Measurements from ENCODE around the gene BCAR3. TPM values are rescaled to one million over a fixed set of nuclear protein-coding genes. Genes with fewer than 3 reads are reported as not detected.

The BCAR3 gene
- total RNA-seq, 2 experiments from 2014 or later = 0.74 to 0.82 TPM

DNA sequence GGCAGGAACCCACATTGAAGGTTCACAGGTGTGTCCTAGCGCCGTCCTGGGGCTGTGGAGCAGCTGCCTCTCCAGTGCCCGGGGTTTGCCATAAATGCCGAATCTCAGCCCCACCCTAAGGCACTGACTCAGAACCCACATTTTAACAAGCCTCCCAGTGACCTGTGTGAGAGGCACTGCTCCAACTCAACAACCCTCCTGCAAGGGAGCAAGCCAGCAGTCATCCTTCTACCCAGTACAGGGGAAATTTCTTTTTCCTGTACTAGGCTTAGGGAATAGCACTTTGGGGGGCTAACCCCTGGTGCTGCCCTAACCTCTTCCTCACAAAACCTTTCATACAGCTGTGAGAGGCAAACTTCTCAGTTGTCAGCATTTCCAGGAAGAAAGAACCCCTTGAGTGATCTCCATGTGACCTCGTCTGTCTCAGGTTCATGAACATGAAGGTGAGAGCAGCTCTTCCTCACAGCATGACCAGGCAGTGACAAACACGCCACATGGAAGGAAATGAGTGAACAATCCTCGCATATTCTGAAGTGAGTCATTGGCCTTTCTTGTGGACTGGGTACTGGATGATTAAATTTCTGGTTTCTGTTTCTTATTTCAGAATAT lies 11.4 kb upstream of the BCAR3 start:
- H3K4me1 Mint-ChIP-seq (ENCODE audit: low read depth) = peaks cover 14% of the 10 kb centered on the region
- ChIA-PET CTCF (interaction anchor here (0.7 to 1.9 kb wide), 8 partner anchors 11 to 121 kb away, joined by 3 to 12 read pairs (median 4); partner anchors contain the start of gene BCAR3), POLR2A (interaction anchor here (1.0 to 2.2 kb wide), 5 partner anchors 11 to 186 kb away, joined by 3 to 12 read pairs (median 5); partner anchors contain the start of gene BCAR3)
- DNase-seq = peak; percentile 78
- no peaks in the 10 kb centered on the region for H3K36me3 Mint-ChIP-seq
- peaks cover 4% of the 10 kb centered on the region for H3K27me3 Mint-ChIP-seq
- H3K27ac Mint-ChIP-seq = peak overlapping the region; percentile 70
- no peaks in the 10 kb centered on the region for H3K9me3 Mint-ChIP-seq
- intact Hi-C loops (cut with micrococcal nuclease) = loop anchor here (1.0 to 5.0 kb wide), 11 partner anchors 11 to 651 kb away; no protein-coding TSS in a partner anchor
- peak overlapping the region; percentile 1 for H3K4me3 Mint-ChIP-seq

GRCh38 chr1:93692451-93692861 lies 10.8 kb upstream of the BCAR3 start:
- no peaks in the 10 kb centered on the region for H3K36me3 Mint-ChIP-seq
- H3K4me1 Mint-ChIP-seq (ENCODE audit: low read depth) = peaks cover 14% of the 10 kb centered on the region
- CTCF ChIA-PET = interaction anchor here (0.9 to 1.9 kb wide), 7 partner anchors 11 to 152 kb away, joined by 3 to 12 read pairs (median 5); partner anchors contain the start of gene BCAR3
- no peak for DNase-seq
- intact Hi-C loops (cut with micrococcal nuclease) = loop anchor here (2.0 to 5.0 kb wide), 3 partner anchors 52 to 125 kb away; no protein-coding TSS in a partner anchor
- H3K27me3 Mint-ChIP-seq = peaks cover 4% of the 10 kb centered on the region
- H3K27ac Mint-ChIP-seq = peak overlapping the region; percentile 70
- H3K9me3 Mint-ChIP-seq = no peaks in the 10 kb centered on the region
- H3K4me3 Mint-ChIP-seq = no peak overlapping the region
- POLR2A ChIA-PET = interaction anchor here (1.5 to 2.2 kb wide), 4 partner anchors 11 to 186 kb away, joined by 3 to 12 read pairs (median 5); partner anchors contain the start of gene BCAR3

GRCh38 chr1:93692026-93692425 lies 10.4 kb upstream of the BCAR3 start:
- Mint-ChIP-seq H3K4me1 (ENCODE audit: low read depth) (peaks cover 14% of the 10 kb centered on the region), H3K9me3 (no peaks in the 10 kb centered on the region), H3K27ac (no peak overlapping the region), H3K4me3 (no peak overlapping the region), H3K36me3 (no peaks in the 10 kb centered on the region), H3K27me3 (peaks cover 4% of the 10 kb centered on the region)
- intact Hi-C loops (cut with micrococcal nuclease) = loop anchor here (2.0 to 5.0 kb wide), 3 partner anchors 53 to 125 kb away; no protein-coding TSS in a partner anchor
- POLR2A ChIA-PET = interaction anchor here (1.5 to 2.2 kb wide), 2 partner anchors 10 to 24 kb away, joined by 5 to 12 read pairs; partner anchors contain the start of gene BCAR3
- CTCF ChIA-PET = interaction anchor here (0.9 to 1.8 kb wide), 4 partner anchors 10 to 152 kb away, joined by 3 to 7 read pairs (median 4); partner anchors contain the start of gene BCAR3
- no peak for DNase-seq

GRCh38 chr1:93690921-93691789 lies 9.5 kb upstream of the BCAR3 start:
- Mint-ChIP-seq H3K4me3 (no peak overlapping the region), H3K9me3 (no peaks in the 10 kb centered on the region), H3K27me3 (peaks cover 6% of the 10 kb centered on the region), H3K36me3 (no peaks in the 10 kb centered on the region), H3K4me1 (ENCODE audit: low read depth) (peaks cover 17% of the 10 kb centered on the region), H3K27ac (no peak overlapping the region)
- ChIA-PET CTCF (no interaction called here), POLR2A (no interaction called here)
- DNase-seq = no peak
- intact Hi-C loops (cut with micrococcal nuclease) = loop anchor here (5.0 kb wide), 2 partner anchors 66 to 126 kb away; no protein-coding TSS in a partner anchor

DNA sequence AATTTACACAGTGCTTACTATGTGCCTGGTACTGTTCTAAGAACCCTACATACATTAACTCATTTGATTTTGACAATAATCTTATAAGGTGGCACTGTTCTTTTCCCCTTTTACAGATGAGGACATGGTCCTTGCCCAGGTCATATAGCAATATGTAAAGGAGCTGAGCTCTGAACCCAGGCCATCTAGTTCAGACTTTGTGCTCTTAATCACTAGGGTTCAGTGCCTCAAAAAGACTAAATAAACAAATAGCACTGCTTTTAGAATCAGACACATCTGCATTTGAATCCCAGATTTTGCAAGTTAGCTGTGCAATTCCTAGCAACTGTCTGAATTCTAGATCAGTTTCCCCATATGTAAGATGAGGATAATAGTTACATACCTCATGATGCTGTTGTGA lies 8.7 kb upstream of the BCAR3 start:
- Mint-ChIP-seq H3K36me3 (no peaks in the 10 kb centered on the region), H3K27me3 (peaks cover 10% of the 10 kb centered on the region), H3K9me3 (no peaks in the 10 kb centered on the region), H3K27ac (no peak overlapping the region), H3K4me3 (no peak overlapping the region), H3K4me1 (ENCODE audit: low read depth) (peaks cover 17% of the 10 kb centered on the region)
- CTCF ChIA-PET = no interaction called here
- intact Hi-C loops (cut with micrococcal nuclease) = loop anchor here (5.0 kb wide), 2 partner anchors 67 to 127 kb away; no protein-coding TSS in a partner anchor
- DNase-seq = no peak
- POLR2A ChIA-PET = no interaction called here

DNA sequence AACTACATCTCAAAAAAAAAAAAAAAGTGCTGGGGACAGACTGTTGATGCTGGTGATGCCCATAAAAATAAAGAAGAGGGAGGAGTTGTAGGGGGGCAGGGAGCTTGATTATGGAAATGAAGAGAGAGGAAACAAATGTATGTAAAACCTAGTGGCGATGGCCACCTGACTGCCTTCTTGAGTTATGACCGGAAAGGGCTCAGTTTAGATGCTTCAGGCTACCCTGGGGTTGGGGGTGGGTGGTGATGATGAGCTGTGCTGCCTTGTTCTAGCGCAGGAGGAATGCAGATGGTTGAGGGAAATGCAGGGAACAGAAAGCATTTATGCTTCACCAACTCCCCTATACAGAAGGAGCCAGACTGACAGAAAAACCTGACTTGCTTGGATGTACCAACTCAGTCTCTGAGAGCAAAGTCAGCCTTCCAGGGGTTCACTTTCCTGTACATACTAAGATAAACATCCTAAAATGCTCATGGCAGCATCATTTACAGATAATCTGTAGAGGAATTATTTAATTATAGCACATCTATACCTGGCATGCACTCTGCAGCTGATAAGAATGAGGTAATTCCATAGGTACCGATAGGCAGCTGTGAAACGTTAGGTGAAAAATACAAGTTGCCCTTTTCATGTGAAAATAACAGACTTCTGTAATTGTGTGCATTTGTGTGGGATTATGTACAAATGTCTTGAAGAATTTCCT lies 8.0 kb upstream of the BCAR3 start:
- DNase-seq = no peak
- Mint-ChIP-seq H3K27me3 (peaks cover 13% of the 10 kb centered on the region), H3K27ac (no peak overlapping the region), H3K9me3 (no peaks in the 10 kb centered on the region), H3K36me3 (no peaks in the 10 kb centered on the region), H3K4me1 (ENCODE audit: low read depth) (peaks cover 17% of the 10 kb centered on the region), H3K4me3 (no peak overlapping the region)
- intact Hi-C loops (cut with micrococcal nuclease) = loop anchor here (5.0 kb wide), 2 partner anchors 68 to 128 kb away; no protein-coding TSS in a partner anchor
- CTCF ChIA-PET = interaction anchor here (0.6 to 0.9 kb wide), 4 partner anchors 60 to 465 kb away, joined by 3 to 5 read pairs (median 3); no protein-coding TSS in a partner anchor
- POLR2A ChIA-PET = no interaction called here

DNA sequence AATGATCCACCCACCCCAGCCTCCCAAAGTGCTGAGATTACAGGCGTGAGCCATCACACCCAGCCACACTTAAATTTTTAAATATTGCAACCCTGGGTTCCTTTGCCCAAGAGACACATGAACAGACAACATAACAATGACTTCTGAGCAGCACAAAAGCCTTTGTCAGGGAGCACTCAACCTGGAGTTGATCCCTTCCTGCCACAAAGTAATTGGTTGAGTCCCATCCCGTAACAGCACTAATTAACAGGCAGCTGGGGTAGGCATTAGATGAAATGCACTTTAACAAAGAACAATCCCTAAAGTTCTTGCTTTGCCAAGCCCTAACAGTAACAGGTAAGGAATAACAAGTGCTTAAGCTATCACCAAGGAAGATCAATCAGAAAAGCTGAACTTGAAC lies 5.9 kb upstream of the BCAR3 start:
- intact Hi-C loops (cut with micrococcal nuclease) = no loop called here
- no peaks in the 10 kb centered on the region for H3K9me3 Mint-ChIP-seq
- H3K36me3 Mint-ChIP-seq = no peaks in the 10 kb centered on the region
- POLR2A ChIA-PET = interaction anchor here (1.2 kb wide), 1 partner anchor 80 kb away, joined by 3 read pairs; no protein-coding TSS in a partner anchor
- peaks cover 30% of the 10 kb centered on the region for H3K27me3 Mint-ChIP-seq
- H3K4me3 Mint-ChIP-seq = no peak overlapping the region
- H3K27ac Mint-ChIP-seq = no peak overlapping the region
- DNase-seq = no peak
- peaks cover 8% of the 10 kb centered on the region for H3K4me1 Mint-ChIP-seq (ENCODE audit: low read depth)
- CTCF ChIA-PET = interaction anchor here (0.6 to 0.7 kb wide), 2 partner anchors 29 to 58 kb away, joined by 3 to 4 read pairs; no protein-coding TSS in a partner anchor

DNA sequence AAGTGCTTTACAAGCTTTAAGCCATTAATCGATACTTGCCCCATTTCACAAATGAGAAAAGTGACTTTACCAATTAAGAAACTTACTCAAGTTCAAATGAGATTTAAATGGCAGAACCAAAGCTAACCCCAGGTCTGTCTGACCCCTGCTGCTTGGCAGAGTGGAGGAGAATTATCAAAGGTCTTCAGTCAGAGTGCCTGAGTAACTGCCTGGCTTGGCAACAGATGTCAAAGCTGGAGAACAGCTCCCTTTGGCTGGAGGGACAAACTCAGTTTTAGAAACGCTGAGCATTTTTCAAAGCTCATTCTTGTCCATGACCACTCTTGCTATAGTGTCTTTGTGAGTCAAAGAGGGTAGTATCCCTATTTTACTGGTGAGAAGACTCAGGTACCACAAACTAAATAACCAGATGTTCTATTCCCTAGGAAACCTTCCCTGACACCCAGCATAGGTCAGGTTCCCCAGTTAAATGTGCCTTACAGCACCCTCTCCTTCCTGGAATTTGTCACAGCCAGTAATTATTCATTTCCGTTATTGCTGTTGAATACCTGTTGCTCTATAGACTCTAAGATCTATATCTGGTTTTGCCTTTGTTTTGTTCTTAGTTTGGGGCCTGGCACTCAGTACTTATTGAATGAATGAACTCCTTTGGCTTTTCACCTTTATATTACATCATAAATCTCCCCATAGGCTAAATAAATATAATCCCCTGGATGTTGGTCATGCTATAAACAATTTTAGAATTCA lies 5.0 kb upstream of the BCAR3 start:
- no peak overlapping the region for H3K27ac Mint-ChIP-seq
- no peaks in the 10 kb centered on the region for H3K9me3 Mint-ChIP-seq
- H3K36me3 Mint-ChIP-seq = no peaks in the 10 kb centered on the region
- POLR2A ChIA-PET = no interaction called here
- H3K4me3 Mint-ChIP-seq = no peak overlapping the region
- CTCF ChIA-PET = interaction anchor here (1.1 to 1.4 kb wide), 3 partner anchors 30 to 127 kb away, joined by 3 to 5 read pairs (median 4); no protein-coding TSS in a partner anchor
- H3K27me3 Mint-ChIP-seq = peaks cover 39% of the 10 kb centered on the region
- H3K4me1 Mint-ChIP-seq (ENCODE audit: low read depth) = peaks cover 8% of the 10 kb centered on the region
- DNase-seq = no peak
- intact Hi-C loops (cut with micrococcal nuclease) = no loop called here

DNA sequence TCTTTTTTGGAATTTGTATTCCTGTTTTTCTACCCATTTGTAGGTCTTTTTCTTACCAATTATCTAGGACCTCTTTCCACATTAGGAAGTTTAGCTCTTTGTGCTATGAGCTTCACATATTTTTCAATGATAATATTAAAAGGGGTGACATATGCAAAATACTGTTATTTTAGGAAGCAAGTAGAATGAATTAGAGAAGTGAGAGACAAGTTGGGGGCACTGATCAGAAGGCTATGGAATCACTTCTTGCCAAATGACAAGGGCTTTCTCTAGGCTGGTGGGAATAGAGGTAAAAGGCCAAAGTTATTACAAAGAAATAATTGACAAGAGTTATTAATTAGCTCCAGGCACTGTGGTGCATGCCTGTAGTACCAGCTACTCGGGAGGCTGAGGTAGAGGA lies 4.3 kb upstream of the BCAR3 start:
- DNase-seq = no peak
- ChIA-PET POLR2A (no interaction called here), CTCF (interaction anchor here (1.1 to 1.4 kb wide), 3 partner anchors 31 to 128 kb away, joined by 3 to 5 read pairs (median 4); no protein-coding TSS in a partner anchor)
- Mint-ChIP-seq H3K27ac (no peak overlapping the region), H3K36me3 (no peaks in the 10 kb centered on the region), H3K9me3 (no peaks in the 10 kb centered on the region), H3K4me3 (no peak overlapping the region), H3K27me3 (peaks cover 39% of the 10 kb centered on the region), H3K4me1 (ENCODE audit: low read depth) (peaks cover 8% of the 10 kb centered on the region)
- intact Hi-C loops (cut with micrococcal nuclease) = no loop called here

DNA sequence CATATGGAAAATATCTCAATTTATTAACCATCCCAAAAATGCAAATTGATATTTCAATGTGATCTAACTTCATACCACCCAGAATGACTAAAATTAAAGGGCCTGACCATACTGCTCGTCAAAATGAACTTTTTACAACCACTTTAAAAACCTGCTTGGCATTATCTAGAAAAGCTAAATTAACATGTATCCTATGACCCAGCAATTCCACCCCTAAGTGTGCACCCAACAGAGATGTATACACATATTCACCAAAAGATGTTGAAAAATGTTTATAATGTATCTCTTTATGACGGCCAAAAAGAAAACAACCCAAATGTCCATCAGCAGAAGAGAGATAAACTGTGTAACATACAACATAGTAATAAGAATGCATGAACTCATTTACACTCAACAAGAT lies 1.6 kb upstream of the BCAR3 start:
- intact Hi-C loops (cut with micrococcal nuclease) = no loop called here
- DNase-seq = no peak
- peaks cover 13% of the 10 kb centered on the region for H3K4me1 Mint-ChIP-seq (ENCODE audit: low read depth)
- POLR2A ChIA-PET = no interaction called here
- no peak overlapping the region for H3K4me3 Mint-ChIP-seq
- H3K9me3 Mint-ChIP-seq = no peaks in the 10 kb centered on the region
- H3K36me3 Mint-ChIP-seq = no peaks in the 10 kb centered on the region
- CTCF ChIA-PET = interaction anchor here (0.8 to 1.9 kb wide), 2 partner anchors 54 to 131 kb away, joined by 3 to 4 read pairs; no protein-coding TSS in a partner anchor
- H3K27ac Mint-ChIP-seq = no peak overlapping the region
- H3K27me3 Mint-ChIP-seq = peaks cover 52% of the 10 kb centered on the region

Data from activated CD4-positive, alpha-beta memory T cell treated with anti-CD3 and anti-CD28 coated beads for 36 hours (primary cell).